Raji (cell line): ENCODE data around the gene MYH8.

ENCODE experiments used
- POLR2A ChIP-seq: IDR thresholded peaks from 2 replicates; pipeline ENCODE4 v1.6.1; 2011; ENCODE audit warnings: low read depth, low read length, control low read depth; ENCODE audit not compliant: insufficient read depth

MYH8 gene

DNA sequence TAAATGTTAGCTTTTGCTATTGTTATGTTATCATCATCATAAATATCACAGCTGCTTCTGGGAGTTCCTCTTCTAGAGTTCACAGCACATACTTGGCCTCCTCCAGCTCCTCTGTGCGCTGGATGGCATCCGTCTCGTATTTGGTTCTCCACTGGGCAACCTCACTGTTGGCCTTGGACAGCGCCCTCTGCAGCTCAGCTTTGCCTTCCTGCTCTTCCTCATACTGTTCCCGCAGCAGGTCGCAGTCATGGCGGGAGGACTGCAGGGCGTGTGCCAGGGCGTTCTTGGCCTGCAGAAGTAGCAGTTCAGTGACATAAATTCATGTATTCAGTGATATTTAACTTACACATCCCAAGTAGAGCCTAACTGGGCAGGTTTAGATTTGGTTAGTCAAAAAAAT lies 23.4 kb downstream of the MYH8 start:
- TF ChIP-seq POLR2A, result no peak

DNA sequence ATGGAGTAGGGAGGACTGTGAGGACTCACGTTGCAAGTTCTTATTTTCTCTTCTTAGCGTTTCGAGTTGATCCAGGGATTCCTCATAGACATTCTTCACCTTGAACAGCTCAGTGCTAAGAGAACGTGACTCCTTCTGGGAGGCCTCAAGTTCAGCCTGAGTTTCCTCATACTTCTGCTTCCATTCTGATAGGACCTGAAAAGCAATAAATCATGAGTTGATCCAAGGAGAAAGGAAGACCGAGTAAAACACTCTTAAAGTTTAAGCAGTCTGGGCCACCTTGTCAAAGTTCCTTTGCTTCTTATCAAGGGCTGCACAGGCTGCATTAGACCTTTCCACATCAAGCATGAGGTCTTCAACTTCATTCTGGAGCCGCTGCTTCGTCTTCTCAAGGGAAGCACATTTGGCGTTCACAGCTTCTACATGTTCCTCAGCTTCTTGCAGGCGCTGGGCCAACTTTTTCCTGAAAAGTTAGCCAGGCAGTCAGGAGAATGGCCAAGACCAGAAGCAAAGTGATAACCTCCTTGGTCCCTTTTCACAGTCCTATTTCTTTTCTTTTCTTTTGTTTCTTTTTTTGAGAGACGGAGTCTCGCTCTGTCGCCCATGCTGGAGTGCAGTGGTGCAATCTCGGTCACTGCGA lies 25.1 kb downstream of the MYH8 start:
- no peak for TF ChIP-seq POLR2A

- TF ChIP-seq POLR2A, result no peak
These were observed 27.4 kb downstream of the MYH8 start for GRCh38 chr17:10394201-10394887.

- no peak for TF ChIP-seq POLR2A
These were observed 28.9 kb downstream of the MYH8 start for GRCh38 chr17:10392880-10393279.

DNA sequence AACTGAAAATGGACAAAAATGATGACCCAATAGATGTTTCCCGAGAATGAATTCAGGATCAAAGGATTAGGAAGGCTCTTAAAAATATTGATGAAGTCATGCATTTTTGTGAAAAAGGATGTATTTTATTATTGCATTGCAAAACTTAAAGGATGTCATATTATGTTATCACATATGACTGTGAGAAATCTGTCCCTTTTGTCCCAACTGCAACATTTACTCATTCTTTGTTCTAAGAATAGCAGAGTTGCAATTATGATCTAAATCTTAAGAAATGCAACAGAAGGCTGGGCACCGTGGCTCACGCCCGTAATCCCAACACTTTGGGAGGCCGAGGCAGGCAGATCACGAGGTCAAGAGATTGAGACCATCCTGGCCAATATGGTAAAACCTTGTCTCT lies 35.9 kb downstream of the MYH8 start:
- TF ChIP-seq POLR2A, result no peak

GRCh38 chr17:10384175-10384574 lies 37.6 kb downstream of the MYH8 start:
- TF ChIP-seq POLR2A, result no peak

DNA sequence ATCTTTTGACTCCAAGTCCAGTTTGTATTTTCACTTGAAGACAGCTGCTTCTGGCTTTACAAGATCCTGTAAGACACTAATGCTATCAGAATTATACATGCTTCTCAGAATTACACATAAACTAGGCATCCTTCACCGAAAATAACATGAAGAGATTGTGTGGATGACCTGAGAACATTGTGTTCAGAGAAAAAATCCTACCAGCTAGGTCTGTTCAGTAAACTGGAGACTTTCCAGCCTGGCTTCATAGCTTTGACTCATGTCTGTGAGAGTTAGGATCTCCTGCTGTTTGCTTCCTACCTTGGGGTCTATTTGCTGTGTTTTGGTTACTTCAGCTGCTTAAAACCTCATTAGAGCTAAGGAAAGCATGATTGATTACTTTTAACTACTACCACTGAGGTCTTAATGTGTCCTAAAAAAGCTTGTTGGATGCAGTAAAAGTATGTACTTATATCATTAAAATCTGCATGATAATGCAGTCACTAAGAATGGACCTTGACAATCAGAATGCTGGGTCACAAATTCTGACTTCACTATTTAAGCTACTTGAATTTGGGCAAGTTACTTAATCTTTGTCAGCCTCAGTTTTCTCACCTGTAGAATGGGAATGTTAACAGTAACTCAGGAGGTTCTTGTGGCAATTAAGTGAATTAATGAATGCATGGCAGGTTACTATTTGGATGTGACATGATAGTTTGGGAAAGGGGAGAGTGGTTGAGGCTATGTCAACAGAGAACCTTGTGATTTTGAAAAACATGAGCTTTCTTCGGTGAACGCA lies 40.9 kb downstream of the MYH8 start:
- no peak for TF ChIP-seq POLR2A

DNA sequence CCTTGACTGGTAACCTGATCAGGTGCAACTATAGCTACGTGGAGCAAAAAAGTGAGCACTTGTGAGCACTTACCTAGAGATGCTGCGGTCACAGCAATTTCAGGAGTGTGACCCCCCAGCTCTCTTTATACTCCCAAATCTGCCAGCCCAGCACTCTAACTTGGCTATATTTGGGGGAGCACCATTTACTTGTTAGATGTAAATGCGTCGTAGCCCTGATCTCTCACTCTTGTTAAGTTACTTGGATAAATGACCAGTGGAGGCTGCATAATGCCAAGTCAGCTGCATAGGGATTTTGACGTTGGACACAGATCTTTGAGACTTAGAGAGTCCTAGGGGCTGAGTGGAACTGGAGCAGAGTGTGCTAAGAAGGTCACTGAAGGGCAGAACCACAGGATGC lies 48.8 kb downstream of the MYH8 start, which contains the start of gene MYH13:
TSS of gene MYH13 (minus strand) at position 101 of the 400 bp plus-strand sequence. CDS start 8,476 bp downstream, outside the sequence.
- TF ChIP-seq POLR2A, result no peak

DNA sequence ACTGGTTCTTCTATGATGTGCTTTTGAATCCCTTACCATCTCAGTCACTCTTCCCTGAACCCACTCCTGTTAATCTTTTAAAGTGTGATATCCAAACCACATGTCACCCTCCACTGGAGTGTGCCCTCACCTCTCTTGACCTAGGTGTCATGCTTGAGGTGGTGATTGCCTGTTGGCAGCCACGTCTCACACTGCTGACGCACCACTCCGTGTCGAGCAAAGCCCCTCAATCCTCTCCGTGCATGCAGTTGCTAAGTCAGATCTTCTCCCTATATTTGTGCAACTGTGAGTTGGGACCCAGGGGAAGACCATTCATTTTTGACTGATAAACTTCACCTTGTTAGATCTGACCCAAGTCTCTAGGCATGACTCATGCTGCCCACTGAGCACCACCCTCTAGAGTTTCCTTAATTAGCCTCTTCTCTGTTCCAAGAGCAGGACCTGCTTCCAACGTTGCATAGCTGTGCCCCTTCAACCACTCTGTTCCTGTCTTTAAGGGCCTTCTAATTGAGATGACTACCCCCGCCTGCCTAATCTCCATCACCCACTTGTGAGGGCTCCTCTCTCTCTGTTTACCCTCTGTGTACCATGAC lies 51.6 kb downstream of the MYH8 start:
- no peak for TF ChIP-seq POLR2A

- no peak for TF ChIP-seq POLR2A
These were observed 52.5 kb downstream of the MYH8 start for GRCh38 chr17:10369239-10369638.

GRCh38 chr17:10368561-10368960 lies 53.2 kb downstream of the MYH8 start:
- TF ChIP-seq POLR2A, result no peak

GRCh38 chr17:10360578-10360977 lies 61.2 kb downstream of the MYH8 start:
- no peak for TF ChIP-seq POLR2A

- no peak for TF ChIP-seq POLR2A
These were observed 64.0 kb downstream of the MYH8 start for GRCh38 chr17:10357768-10358167.

- no peak for TF ChIP-seq POLR2A
These were observed 67.1 kb downstream of the MYH8 start for GRCh38 chr17:10354651-10355050.

DNA sequence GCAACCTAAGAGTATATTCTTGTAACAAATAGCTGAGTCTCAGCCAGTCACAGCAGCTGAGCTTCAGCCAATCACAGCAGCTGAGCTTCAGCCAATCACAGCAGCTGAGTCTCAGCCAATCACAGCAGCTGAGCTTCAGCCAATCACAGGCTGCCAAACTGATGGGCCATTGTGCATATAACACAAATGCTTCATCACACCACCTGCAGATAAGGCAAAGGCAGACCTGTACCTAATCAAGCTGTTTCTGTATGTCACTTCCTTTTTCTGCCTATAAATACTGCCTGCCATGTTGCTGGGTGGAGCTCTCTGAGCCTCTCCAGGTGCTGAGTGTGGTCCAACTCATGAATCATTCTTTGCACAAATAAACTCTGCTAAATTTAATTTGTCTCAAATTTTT lies 68.9 kb downstream of the MYH8 start:
- no peak for TF ChIP-seq POLR2A

- TF ChIP-seq POLR2A, result no peak
These were observed 72.3 kb downstream of the MYH8 start for GRCh38 chr17:10349403-10349802.

- no peak for TF ChIP-seq POLR2A
These were observed 76.9 kb downstream of the MYH8 start for GRCh38 chr17:10344816-10345215.
